Activated CD4-positive, alpha-beta T cell treated with anti-CD3 and anti-CD28 coated beads, Interleukin-2, amount 10 ng/mL, durations not matched to agents 24 days and 14 days (primary cell): ENCODE measurements around the gene DBNDD1. TPM values are rescaled to one million over a fixed set of nuclear protein-coding genes. Genes with fewer than 3 reads are reported as not detected.
"Not testable (repeated sequence)": the region's sequence is repeated elsewhere in the genome, so short reads cannot be mapped to it uniquely, and the experiment has no call there.

Source experiments
- DNase-seq: peaks from one replicate; pipeline ENCODE4 v3.0.0; 2022
- H3K27ac Mint-ChIP-seq: one replicate; pipeline ENCODE4 v1.8.0; 2022; ENCODE audit warnings: mild to moderate bottlenecking, mixed read lengths
- H3K27me3 Mint-ChIP-seq: one replicate; pipeline ENCODE4 v1.8.0; 2022; ENCODE audit warnings: mixed read lengths
- H3K36me3 Mint-ChIP-seq: one replicate; pipeline ENCODE4 v1.8.0; 2022; ENCODE audit warnings: low read depth, mild to moderate bottlenecking, mixed read lengths
- H3K4me1 Mint-ChIP-seq: one replicate; pipeline ENCODE4 v1.8.0; 2021; ENCODE audit warnings: mixed read lengths
- H3K4me3 Mint-ChIP-seq: one replicate; pipeline ENCODE4 v1.8.0; 2022; ENCODE audit warnings: mild to moderate bottlenecking, moderate library complexity, mixed read lengths
- H3K9me3 Mint-ChIP-seq: one replicate; pipeline ENCODE4 v1.8.0; 2021; ENCODE audit warnings: mixed read lengths
- intact Hi-C: fragments of 100-400 bp; cut with micrococcal nuclease; formaldehyde crosslinking; loops from one replicate; pipeline ENCODE4 v1.15.1; 2023
- total RNA-seq: library from RNA; stranded (reverse); gene quantifications from 2 replicates; pipeline ENCODE4 v1.2.3, GENCODE V29; 2022

DBNDD1 gene
- total RNA-seq, 1 donor from 2014 or later: not detected

DNA sequence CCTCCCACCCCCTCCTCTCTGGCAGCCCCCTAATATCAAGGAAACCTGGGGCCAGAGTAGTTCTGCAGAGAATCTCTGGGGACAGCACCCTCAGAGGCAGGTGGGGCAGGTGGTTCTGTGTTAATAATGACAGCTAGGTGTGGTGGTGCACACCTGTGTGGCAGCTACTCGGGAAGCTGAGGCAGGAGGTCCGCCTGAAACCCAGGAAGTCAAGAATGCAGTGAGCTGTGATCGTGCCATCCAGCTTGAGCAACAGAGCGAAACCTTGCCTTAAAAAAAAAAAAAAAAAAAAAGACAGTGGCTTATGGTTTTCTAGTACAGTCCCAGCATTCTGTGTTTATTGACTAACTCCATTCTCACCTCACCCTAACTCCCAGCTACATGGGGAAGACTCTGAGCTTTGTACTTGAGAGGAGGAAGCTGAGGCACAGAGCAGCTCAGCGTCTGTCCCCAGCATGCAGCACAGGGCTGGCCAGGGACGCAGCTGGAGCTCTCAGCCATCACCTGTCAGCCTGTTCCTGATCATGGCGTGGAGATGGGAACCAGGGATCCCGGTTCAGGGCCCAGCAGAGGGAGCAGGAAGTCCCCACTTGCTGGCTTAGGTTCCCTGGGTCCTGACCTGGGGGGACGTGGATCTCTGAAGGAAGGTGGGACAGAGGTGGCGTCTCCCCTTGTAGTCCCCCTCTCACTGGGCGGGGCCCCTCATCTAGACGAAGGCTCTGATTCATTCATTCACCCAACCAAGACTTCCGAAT, 6.1 kb downstream of the DBNDD1 start:
- intact Hi-C loops: no loop called here
- Mint-ChIP-seq H3K27me3 (peaks cover 17% of the 10 kb centered on the region), H3K4me3 (no peak overlapping the region), H3K27ac (no peak overlapping the region), H3K4me1 (peaks cover 10% of the 10 kb centered on the region), H3K36me3 (no peaks in the 10 kb centered on the region), H3K9me3 (no peaks in the 10 kb centered on the region)
- no peak for DNase-seq

GRCh38 chr16:90011908-90012501, 7.3 kb downstream of the DBNDD1 start:
- intact Hi-C loops: no loop called here
- Mint-ChIP-seq H3K27me3 (peaks cover 9% of the 10 kb centered on the region), H3K36me3 (no peaks in the 10 kb centered on the region), H3K9me3 (no peaks in the 10 kb centered on the region), H3K4me3 (no peak overlapping the region), H3K4me1 (peaks cover 10% of the 10 kb centered on the region), H3K27ac (no peak overlapping the region)
- DNase-seq: no peak

- Mint-ChIP-seq H3K9me3 (no peaks in the 10 kb centered on the region), H3K27ac (no peak overlapping the region), H3K36me3 (no peaks in the 10 kb centered on the region), H3K4me3 (no peak overlapping the region), H3K27me3 (peaks cover 9% of the 10 kb centered on the region), H3K4me1 (peaks cover 10% of the 10 kb centered on the region)
- no peak for DNase-seq
- intact Hi-C loops: no loop called here
These were observed 7.8 kb downstream of the DBNDD1 start for GRCh38 chr16:90011508-90011819.

DNA sequence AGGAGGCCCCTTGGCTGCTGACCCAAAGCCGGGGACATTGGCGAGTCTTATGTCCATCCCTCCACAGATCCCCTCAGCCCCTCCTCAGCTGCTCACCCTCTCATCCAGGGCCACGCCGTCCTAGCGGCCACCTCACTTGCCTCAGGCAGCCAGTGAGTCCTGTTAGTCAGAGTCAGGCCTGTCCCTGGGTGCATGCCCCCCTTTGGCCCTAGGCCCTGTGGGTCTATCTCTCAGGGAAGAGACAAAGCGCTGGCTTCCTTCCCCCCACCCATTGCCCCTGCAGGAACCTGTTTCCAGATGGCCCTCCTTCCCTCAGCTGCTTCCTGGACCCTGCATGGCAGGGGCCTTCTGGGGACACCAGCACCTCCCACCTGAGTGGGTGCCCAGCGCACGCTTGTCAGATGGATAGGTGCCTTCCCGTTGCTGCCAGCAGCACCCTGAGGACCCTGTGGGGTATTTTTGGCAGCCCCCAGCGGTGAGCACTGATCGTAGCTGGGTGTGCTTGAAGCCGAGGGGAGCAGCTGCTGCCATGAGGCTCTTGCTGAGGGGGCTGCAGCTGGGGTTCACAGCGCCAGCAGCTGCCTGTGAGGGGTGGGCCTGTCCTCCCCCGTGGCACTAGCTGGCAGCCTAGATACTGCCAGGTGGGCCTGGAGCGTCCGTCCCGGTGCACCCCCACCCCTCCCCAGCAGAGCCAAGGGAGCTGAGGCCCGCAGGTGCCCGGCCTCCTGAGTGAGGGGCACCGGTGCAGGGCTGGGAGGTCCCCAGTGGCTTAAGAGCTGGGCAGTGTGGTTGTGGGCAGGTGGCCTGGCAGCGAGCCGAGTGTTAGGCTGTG, 8.4 kb downstream of the DBNDD1 start:
- intact Hi-C loops: no loop called here
- Mint-ChIP-seq H3K36me3 (no peaks in the 10 kb centered on the region), H3K9me3 (no peaks in the 10 kb centered on the region), H3K4me3 (no peak overlapping the region), H3K27me3 (peaks cover 9% of the 10 kb centered on the region), H3K4me1 (peaks cover 10% of the 10 kb centered on the region), H3K27ac (no peak overlapping the region)
- no peak for DNase-seq

DNA sequence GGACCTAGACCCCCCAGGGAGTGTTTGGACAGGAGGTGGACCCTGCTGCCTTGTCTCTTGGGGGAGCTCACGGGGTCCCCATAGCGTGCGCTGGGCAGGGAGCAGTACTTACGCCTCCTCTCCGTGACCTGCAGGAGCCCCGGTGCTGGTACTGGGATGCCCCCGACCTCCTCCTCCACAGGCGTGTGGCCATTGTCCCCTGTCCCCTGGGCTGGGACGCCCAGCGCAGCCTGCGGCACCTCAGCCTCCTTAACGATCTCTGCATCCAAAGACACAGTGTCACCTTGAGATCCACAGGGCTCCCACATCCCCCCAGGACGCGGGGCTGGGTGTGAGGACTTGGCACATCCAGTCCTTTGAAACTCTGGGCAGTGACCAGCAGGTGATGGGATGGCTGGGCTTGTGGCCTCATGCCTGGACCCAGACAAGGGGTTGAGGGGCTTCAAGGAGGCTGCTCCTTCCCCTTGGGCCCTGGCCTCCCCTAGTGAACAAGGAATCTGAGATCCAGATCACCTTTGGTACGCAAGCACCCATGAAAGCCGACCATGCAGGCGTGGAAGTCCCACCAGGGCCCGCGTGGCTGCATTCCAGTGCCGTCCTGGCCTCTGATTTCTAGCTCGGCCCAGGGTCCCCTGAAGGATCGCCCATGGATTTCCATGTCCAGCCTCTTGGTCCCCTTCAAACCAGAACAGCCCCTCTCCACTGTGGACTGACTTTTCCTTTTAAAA, 9.9 kb downstream of the DBNDD1 start:
- DNase-seq: no peak
- peaks cover 3% of the 10 kb centered on the region for H3K27me3 Mint-ChIP-seq
- H3K9me3 Mint-ChIP-seq: no peaks in the 10 kb centered on the region
- intact Hi-C loops: no loop called here
- no peak overlapping the region for H3K27ac Mint-ChIP-seq
- H3K4me3 Mint-ChIP-seq: peak overlapping the region; percentile 69
- H3K4me1 Mint-ChIP-seq: peaks cover 10% of the 10 kb centered on the region
- H3K36me3 Mint-ChIP-seq: no peaks in the 10 kb centered on the region

DNA sequence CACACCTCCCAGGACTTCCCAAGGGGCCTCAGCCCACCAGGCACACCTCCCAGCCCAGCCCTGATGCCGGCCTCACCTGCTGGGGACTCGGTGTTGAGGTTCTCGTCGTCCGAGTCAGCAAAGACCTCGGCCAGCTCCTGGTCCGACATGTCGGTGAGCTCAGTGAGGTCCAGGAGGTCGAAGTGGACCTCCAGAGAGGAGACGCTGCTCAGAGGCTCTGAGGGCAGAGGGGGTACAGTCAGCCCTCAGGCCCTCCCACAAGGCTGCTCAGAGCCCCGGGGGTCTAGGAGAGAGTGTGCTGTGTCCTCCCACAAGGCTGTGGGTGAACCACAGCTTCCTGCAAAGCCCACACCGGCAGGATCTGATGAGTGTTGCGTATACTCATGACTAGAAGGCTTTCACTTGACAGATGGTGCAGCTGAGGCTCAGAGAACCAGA, 10.5 kb downstream of the DBNDD1 start:
- intact Hi-C loops: no loop called here
- H3K4me3 Mint-ChIP-seq: peak overlapping the region; percentile 69
- H3K4me1 Mint-ChIP-seq: peaks cover 10% of the 10 kb centered on the region
- DNase-seq: peak; percentile 86
- H3K36me3 Mint-ChIP-seq: no peaks in the 10 kb centered on the region
- H3K27me3 Mint-ChIP-seq: peaks cover 3% of the 10 kb centered on the region
- H3K9me3 Mint-ChIP-seq: no peaks in the 10 kb centered on the region
- no peak overlapping the region for H3K27ac Mint-ChIP-seq

DNA sequence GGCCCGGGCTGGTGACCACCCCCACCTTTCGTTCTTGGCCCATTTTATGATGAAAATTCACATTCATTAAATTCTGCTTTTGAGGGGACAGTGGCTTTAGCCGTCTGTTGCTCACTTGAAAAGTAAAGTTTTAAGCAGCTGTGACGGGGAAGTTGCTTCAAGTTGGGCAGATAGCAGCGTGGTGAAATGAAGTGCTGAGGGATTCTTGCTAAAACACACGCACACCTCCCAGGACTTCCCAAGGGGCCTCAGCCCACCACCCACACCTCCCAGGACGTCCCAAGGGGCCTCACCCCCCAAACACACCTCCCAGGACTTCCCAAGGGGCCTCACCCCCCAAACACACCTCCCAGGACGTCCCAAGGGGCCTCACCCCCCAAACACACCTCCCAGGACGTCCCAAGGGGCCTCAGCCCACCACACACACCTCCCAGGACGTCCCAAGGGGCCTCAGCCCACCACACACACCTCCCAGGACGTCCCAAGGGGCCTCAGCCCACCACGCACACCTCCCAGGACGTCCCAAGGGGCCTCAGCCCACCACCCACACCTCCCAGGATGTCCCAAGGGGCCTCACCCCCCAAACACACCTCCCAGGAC, 11.5 kb downstream of the DBNDD1 start:
- DNase-seq, intact Hi-C loops, H3K9me3 Mint-ChIP-seq, H3K27ac Mint-ChIP-seq, H3K4me3 Mint-ChIP-seq, H3K36me3 Mint-ChIP-seq, H3K27me3 Mint-ChIP-seq: not testable (repeated sequence)
- peaks cover 10% of the 10 kb centered on the region for H3K4me1 Mint-ChIP-seq

DNA sequence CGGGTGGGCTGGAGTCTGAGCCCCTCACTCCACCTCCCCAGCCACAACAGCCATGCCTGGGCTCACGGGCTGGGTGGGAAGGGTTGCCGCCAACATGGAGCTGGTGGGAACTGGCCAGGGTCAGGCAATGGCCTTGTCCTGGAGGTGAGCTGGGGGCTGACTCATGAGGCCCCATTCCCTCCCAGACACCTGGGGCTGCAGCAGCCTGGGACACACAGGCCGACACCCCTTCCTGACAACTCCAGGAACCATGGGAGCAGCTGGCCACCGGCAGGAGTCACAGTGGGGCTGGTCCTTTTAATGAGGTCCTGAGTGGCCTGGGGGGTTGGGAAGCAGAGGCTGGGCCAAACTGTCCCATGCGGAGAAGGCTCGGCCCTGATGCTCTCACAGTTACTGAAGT, 12.2 kb downstream of the DBNDD1 start:
- peaks cover 3% of the 10 kb centered on the region for H3K27me3 Mint-ChIP-seq
- H3K27ac Mint-ChIP-seq: no peak overlapping the region
- intact Hi-C loops: no loop called here
- no peak overlapping the region for H3K4me3 Mint-ChIP-seq
- no peaks in the 10 kb centered on the region for H3K36me3 Mint-ChIP-seq
- no peak for DNase-seq
- H3K9me3 Mint-ChIP-seq: no peaks in the 10 kb centered on the region
- peaks cover 10% of the 10 kb centered on the region for H3K4me1 Mint-ChIP-seq

- Mint-ChIP-seq H3K27me3 (peaks cover 3% of the 10 kb centered on the region), H3K36me3 (no peaks in the 10 kb centered on the region), H3K27ac (no peak overlapping the region), H3K9me3 (no peaks in the 10 kb centered on the region), H3K4me3 (no peak overlapping the region), H3K4me1 (peaks cover 10% of the 10 kb centered on the region)
- DNase-seq: no peak
- intact Hi-C loops: no loop called here
These were observed 13.1 kb downstream of the DBNDD1 start for GRCh38 chr16:90005956-90006663.

DNA sequence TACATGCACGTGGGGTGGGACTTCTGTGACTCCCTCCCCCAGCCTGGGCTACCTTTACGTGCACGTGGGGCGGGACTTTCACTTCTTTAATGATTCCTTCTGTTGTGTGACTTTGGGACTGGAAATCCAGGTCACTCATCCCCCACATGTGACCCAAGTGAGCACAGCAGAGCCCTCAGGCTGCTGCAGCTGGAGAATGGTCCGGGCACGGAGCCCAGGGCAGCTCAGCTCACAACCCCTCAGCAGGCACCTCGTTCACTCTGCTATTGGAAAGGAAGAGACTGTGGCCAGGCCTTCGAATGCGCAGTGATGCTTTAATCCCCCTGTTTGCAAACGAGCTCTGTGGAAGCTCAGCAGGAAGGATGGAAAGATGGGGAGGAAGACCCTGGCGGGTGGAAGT, 14.7 kb downstream of the DBNDD1 start:
- Mint-ChIP-seq H3K36me3 (peaks cover 4% of the 10 kb centered on the region), H3K27me3 (no peaks in the 10 kb centered on the region), H3K4me3 (no peak overlapping the region), H3K4me1 (peaks cover 12% of the 10 kb centered on the region), H3K9me3 (no peaks in the 10 kb centered on the region), H3K27ac (no peak overlapping the region)
- DNase-seq: no peak
- intact Hi-C loops: no loop called here

DNA sequence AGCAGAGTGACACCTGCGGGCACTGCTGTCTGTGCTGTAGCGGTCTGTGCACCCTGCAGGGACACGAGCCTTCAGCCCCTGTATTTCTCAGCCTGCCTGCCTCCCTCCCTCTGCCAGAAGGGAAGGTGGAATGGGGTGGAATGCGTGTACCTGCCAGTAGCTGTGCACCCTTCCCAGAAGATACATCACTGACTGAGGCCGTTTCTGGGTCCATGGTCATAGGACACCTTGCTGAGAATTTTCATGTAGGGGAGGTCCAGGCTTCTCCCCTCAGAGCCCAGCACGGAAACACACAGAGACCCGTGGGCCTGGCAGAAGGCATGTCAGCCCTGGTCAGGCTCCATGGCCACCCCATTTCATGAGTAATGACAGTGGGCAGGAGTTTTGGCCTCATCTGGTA, 16.5 kb downstream of the DBNDD1 start:
- no peak for DNase-seq
- intact Hi-C loops: no loop called here
- Mint-ChIP-seq H3K4me1 (peaks cover 5% of the 10 kb centered on the region), H3K27me3 (no peaks in the 10 kb centered on the region), H3K9me3 (no peaks in the 10 kb centered on the region), H3K27ac (no peak overlapping the region), H3K36me3 (peaks cover 12% of the 10 kb centered on the region), H3K4me3 (no peak overlapping the region)

GRCh38 chr16:90001761-90002503, 17.3 kb downstream of the DBNDD1 start:
- Mint-ChIP-seq H3K4me1 (peaks cover 5% of the 10 kb centered on the region), H3K27me3 (no peaks in the 10 kb centered on the region), H3K4me3 (no peak overlapping the region), H3K27ac (no peak overlapping the region), H3K36me3 (peaks cover 15% of the 10 kb centered on the region), H3K9me3 (no peaks in the 10 kb centered on the region)
- DNase-seq: no peak
- intact Hi-C loops: no loop called here
